ENCODE measurements around the gene MED4.

The MED4 gene

GRCh38 chr13:48113756-48114130, 18.8 kb upstream of the MED4 start:
- DNase-seq (ENCODE audit: low spot score) = no peak
- no peak for TF ChIP-seq CTCF (IDR thresholded peaks at IDR 0.05; ENCODE audit: extremely low read depth, missing control alignments)

- no peak for DNase-seq (ENCODE audit: low spot score)
Measured at GRCh38 chr13:48112896-48113755, 18.2 kb upstream of the MED4 start.

GRCh38 chr13:48110931-48111721, 16.2 kb upstream of the MED4 start:
- TF ChIP-seq CTCF (IDR thresholded peaks at IDR 0.05; ENCODE audit: extremely low read depth, missing control alignments) = no peak
- no peak for DNase-seq (ENCODE audit: low spot score)

More at GRCh38 chr13:48112896-48113755, 18.2 kb upstream of the MED4 start:
- no peak for TF ChIP-seq CTCF (IDR thresholded peaks at IDR 0.05; ENCODE audit: extremely low read depth, missing control alignments)

- TF ChIP-seq CTCF (IDR thresholded peaks at IDR 0.05; ENCODE audit: extremely low read depth, missing control alignments) = no peak
- no peak for DNase-seq (ENCODE audit: low spot score)
Measured at GRCh38 chr13:48110132-48110868, 15.4 kb upstream of the MED4 start.

- no peak for TF ChIP-seq CTCF (IDR thresholded peaks at IDR 0.05; ENCODE audit: extremely low read depth, missing control alignments)
- DNase-seq (ENCODE audit: low spot score) = no peak
Measured at GRCh38 chr13:48108106-48108505, 13.2 kb upstream of the MED4 start.

GRCh38 chr13:48097793-48098192, 2.9 kb upstream of the MED4 start:
- DNase-seq (ENCODE audit: low spot score) = no peak
- TF ChIP-seq CTCF (IDR thresholded peaks at IDR 0.05; ENCODE audit: extremely low read depth, missing control alignments) = no peak
